ENCODE results near the gene PDC. TPM values are rescaled to one million over a fixed set of nuclear protein-coding genes. Genes with fewer than 3 reads are reported as not detected.

Gene PDC
- total RNA-seq, 4 donors from 2014 or later: not detected

DNA sequence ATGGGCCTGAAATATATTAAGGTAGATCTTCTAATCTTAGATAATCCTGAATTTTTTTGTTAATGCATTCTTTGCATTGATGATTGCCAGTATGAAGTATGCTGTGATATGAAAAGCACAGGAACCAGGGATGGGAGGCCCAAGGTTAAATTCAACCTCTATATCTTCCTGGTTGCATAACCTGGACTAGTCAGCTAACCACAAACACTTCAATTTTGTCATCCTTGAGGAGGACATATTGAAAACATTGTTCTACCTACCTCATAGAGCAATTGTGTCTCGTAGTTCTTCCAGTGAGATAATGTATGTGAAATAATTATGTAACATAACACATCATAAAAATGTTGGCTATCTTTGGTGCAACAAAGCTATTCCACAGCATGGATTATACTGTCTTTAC is 25.6 kb downstream of the PDC start:
- Histone ChIP-seq H3K4me1 (peaks cover 0 to 5% (median 2%) of the 10 kb centered on the region in 4 donors), H3K9me3 (no peaks in the 10 kb centered on the region), H3K36me3 (no peaks in the 10 kb centered on the region), H3K27me3 (no peaks in the 10 kb centered on the region), H3K4me3 (no peak overlapping the region), H3K27ac (replicated peaks in 1 of 4) (no peak overlapping the region)
- no peak for DNase-seq (ENCODE audit: extremely low spot score)
- TF ChIP-seq, protein P1, sequence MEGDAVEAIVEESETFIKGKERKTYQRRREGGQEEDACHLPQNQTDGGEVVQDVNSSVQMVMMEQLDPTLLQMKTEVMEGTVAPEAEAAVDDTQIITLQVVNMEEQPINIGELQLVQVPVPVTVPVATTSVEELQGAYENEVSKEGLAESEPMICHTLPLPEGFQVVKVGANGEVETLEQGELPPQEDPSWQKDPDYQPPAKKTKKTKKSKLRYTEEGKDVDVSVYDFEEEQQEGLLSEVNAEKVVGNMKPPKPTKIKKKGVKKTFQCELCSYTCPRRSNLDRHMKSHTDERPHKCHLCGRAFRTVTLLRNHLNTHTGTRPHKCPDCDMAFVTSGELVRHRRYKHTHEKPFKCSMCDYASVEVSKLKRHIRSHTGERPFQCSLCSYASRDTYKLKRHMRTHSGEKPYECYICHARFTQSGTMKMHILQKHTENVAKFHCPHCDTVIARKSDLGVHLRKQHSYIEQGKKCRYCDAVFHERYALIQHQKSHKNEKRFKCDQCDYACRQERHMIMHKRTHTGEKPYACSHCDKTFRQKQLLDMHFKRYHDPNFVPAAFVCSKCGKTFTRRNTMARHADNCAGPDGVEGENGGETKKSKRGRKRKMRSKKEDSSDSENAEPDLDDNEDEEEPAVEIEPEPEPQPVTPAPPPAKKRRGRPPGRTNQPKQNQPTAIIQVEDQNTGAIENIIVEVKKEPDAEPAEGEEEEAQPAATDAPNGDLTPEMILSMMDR (IDR thresholded peaks at IDR 0.05): no peak
- TF ChIP-seq POLR2A (IDR thresholded peaks at IDR 0.05; ENCODE audit: low read depth) (no peak), EP300 (IDR thresholded peaks at IDR 0.05) (no peak), POLR2AphosphoS5 (IDR thresholded peaks at IDR 0.05) (no peak)
- intact Hi-C loops (cut with DNase I): no loop called here
- WGBS: 81% methylated on average over 1 of the region's 1 CpG

DNA sequence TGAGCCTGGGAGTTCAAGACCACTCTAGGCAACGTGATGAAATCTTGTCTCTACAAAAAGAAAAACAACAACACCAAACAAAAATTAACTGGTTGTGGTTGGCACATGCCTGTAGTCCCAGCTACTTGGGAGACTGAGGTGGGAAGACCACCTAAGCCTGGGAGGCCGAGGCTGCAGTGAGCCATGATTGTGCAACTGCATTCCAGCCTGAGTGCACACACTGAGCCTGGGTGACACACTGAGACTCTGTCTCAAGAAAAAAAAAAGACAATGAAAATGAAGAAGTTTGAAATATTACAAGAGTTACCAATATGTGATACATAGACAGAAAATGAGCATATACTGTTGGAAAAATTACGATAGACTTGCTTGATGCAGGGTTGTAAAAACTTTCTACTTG is 31.9 kb downstream of the PDC start:
- Histone ChIP-seq H3K36me3 (peaks cover 0 to 17% (median 0%) of the 10 kb centered on the region in 4 donors), H3K4me1 (no peaks in the 10 kb centered on the region), H3K9me3 (no peaks in the 10 kb centered on the region), H3K27ac (replicated peaks in 1 of 4) (no peak overlapping the region), H3K27me3 (no peaks in the 10 kb centered on the region), H3K4me3 (no peak overlapping the region)
- whole genome bisulfite sequencing: 92% methylated on average over 3 of the region's 3 CpGs
- intact Hi-C loops (cut with DNase I): no loop called here
- no peak for DNase-seq (ENCODE audit: extremely low spot score)
- TF ChIP-seq EP300 (IDR thresholded peaks at IDR 0.05) (no peak), POLR2AphosphoS5 (IDR thresholded peaks at IDR 0.05) (no peak), POLR2A (IDR thresholded peaks at IDR 0.05; ENCODE audit: low read depth) (no peak)
- TF ChIP-seq, protein P1 (IDR thresholded peaks at IDR 0.05): no peak

DNA sequence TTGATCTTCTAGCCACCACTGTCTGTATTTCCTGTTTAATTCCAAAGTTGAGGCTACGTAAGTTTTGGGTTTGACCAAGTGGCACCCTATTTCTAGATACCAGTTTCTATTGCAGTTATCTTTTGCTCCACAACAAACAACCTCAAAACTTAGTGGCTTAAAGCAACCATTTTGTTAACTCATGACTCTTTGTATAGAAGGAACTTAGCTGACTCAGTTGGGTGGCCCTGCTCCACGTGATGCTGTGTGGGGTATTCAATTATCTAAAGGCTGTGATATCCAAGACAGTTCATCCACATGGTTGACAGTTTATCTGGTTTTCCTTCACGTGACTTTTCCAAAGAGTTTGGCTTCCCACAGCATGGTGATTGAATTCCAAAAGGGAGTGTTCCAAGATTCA is 34.8 kb downstream of the PDC start:
- TF ChIP-seq, protein P1 (IDR thresholded peaks at IDR 0.05): no peak
- TF ChIP-seq POLR2AphosphoS5 (IDR thresholded peaks at IDR 0.05) (no peak), POLR2A (IDR thresholded peaks at IDR 0.05; ENCODE audit: low read depth) (no peak), EP300 (IDR thresholded peaks at IDR 0.05) (no peak)
- WGBS: 84% methylated on average over 3 of the region's 3 CpGs

DNA sequence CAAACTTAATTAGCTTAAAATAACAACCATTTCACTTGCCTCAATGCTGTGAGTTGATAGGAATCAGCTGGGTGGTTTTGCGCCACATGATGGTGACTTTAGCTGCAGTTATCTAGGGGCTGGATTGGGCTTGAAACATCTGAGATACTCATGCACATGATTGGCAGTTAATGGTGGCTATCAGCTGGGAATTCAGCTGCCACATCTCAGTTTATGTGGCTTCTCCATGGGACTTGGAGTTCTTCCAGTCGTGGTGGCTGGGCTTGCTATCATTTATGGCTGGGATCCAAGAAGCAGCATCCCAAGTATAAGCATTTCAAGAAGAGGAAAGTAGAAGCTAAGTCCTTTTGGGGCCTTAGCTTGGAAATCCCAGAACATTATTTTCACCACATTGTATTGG is 36.4 kb downstream of the PDC start:
- H3K4me3 ChIP-seq: no peak overlapping the region
- TF ChIP-seq POLR2A (IDR thresholded peaks at IDR 0.05; ENCODE audit: low read depth): no peak
- TF ChIP-seq POLR2AphosphoS5 (IDR thresholded peaks at IDR 0.05): no peak
- no peak for TF ChIP-seq EP300 (IDR thresholded peaks at IDR 0.05)
- TF ChIP-seq, protein P1 (IDR thresholded peaks at IDR 0.05): no peak

More for the DNA sequence above, 34.8 kb downstream of the PDC start:
- H3K36me3 ChIP-seq: peaks cover 0 to 17% (median 0%) of the 10 kb centered on the region in 4 donors
- no peaks in the 10 kb centered on the region for H3K9me3 ChIP-seq
- no peaks in the 10 kb centered on the region for H3K27me3 ChIP-seq
- no peak for DNase-seq (ENCODE audit: extremely low spot score)
- intact Hi-C loops (cut with DNase I): no loop called here
- no peak overlapping the region for H3K4me3 ChIP-seq
- H3K27ac ChIP-seq (replicated peaks in 1 of 4): no peak overlapping the region
- no peaks in the 10 kb centered on the region for H3K4me1 ChIP-seq

DNA sequence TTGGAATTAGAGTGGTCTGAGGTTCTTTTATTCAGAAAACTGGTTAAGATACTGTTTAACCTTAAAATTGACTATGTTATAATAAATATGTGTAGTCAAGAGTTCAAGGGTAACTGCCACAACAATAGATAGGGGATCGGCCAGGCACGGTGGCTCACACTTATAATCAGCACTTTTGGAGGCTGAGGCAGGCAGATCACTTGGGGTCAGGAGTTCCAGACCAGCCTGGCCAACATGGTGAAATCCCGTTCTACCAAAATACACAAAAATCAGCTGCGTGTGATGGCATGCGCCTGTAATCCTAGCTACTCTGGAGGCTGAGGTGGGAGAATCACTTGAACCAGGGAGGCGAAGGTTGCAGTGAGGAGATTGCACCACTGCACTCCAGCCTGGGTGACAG is 39.5 kb downstream of the PDC start:
- DNase-seq (ENCODE audit: extremely low spot score): no peak
- WGBS: 85% methylated on average over 6 of the region's 6 CpGs
- H3K4me1 ChIP-seq: peaks cover 0 to 5% (median 0%) of the 10 kb centered on the region in 4 donors
- no peaks in the 10 kb centered on the region for H3K27me3 ChIP-seq
- peaks cover 7 to 46% (median 11%) of the 10 kb centered on the region in 4 donors for H3K36me3 ChIP-seq
- no peak overlapping the region for H3K27ac ChIP-seq (replicated peaks in 1 of 4)
- H3K4me3 ChIP-seq: no peak overlapping the region
- TF ChIP-seq, protein P1 (IDR thresholded peaks at IDR 0.05): no peak
- TF ChIP-seq POLR2AphosphoS5 (IDR thresholded peaks at IDR 0.05): no peak
- TF ChIP-seq POLR2A (IDR thresholded peaks at IDR 0.05; ENCODE audit: low read depth): no peak
- no peak for TF ChIP-seq EP300 (IDR thresholded peaks at IDR 0.05)
- intact Hi-C loops (cut with DNase I): no loop called here
- H3K9me3 ChIP-seq: no peaks in the 10 kb centered on the region

More for the DNA sequence above, 36.4 kb downstream of the PDC start:
- DNase-seq (ENCODE audit: extremely low spot score): no peak
- intact Hi-C loops (cut with DNase I): no loop called here
- no peaks in the 10 kb centered on the region for H3K9me3 ChIP-seq
- H3K36me3 ChIP-seq: peaks cover 0 to 27% (median 3%) of the 10 kb centered on the region in 4 donors
- H3K4me1 ChIP-seq: no peaks in the 10 kb centered on the region
- no peak overlapping the region for H3K27ac ChIP-seq (replicated peaks in 1 of 4)
- 57% methylated on average over 2 of the region's 2 CpGs for WGBS
- no peaks in the 10 kb centered on the region for H3K27me3 ChIP-seq

All from esophagus muscularis mucosa (tissue), 4 donors.